ENCODE measurements around the gene EWSR1. TPM values are rescaled to one million over a fixed set of nuclear protein-coding genes. Genes with fewer than 3 reads are reported as not detected.

EWSR1 gene
- total and polyA plus RNA-seq, 2 donors (not counting 3 experiments of a cell fraction or from before 2014, with no cell fraction given) = 305 to 588 TPM

DNA sequence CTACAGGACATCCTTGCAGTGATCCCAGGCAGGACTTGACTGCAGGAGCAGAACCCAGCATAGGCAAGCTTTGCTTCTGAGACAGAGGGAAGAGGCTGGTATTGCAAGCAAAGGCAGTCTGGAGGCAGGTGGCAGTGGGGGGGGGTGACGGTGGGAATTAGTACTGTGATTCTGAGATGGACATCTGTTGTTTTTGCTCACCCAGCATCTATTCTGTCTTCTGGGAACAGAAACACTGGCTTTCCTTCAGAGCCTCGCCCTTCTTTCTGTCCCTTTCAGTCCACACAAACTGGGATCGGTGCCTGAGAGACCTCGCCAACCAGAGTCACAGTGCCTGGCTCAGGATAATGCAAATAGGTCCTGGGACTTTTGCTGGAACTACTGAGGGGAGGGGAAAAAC, 78.6 kb downstream of the EWSR1 start:
- no peaks in the 10 kb centered on the region for H3K27me3 ChIP-seq (ENCODE audit: control insufficient read depth in 2 of 2, insufficient read depth in 2 of 2, low read length in 2 of 2)
- intact Hi-C loops (cut with micrococcal nuclease) (no loop called here), dilution Hi-C loops (cut with MboI; ENCODE audit: extremely low pct_ligation_motif_present, low sequenced_read_pairs) (no loop called here)
- ChIA-PET POLR2A (no interaction called here), CTCF (interaction anchor here (1.3 to 2.9 kb wide), 2 partner anchors 12 to 30 kb away, joined by 3 to 9 read pairs; no protein-coding TSS in a partner anchor)
- H3K9me1 ChIP-seq (replicated peaks; ENCODE audit: control insufficient read depth, extremely low read depth, insufficient read depth, low read length) = no peaks in the 10 kb centered on the region
- no peak for FAIRE-seq
- no peaks in the 10 kb centered on the region for H3K4me1 ChIP-seq (ENCODE audit: control insufficient read depth, extremely low read depth, insufficient read depth, low read length)
- peaks cover 7 to 70% of the 10 kb centered on the region in 2 experiments for H3K36me3 ChIP-seq (ENCODE audit: control insufficient read depth in 2 of 2, extremely low read depth in 1 of 2, insufficient read depth in 2 of 2, low read length in 2 of 2)
- no peak overlapping the region for H3K4me2 ChIP-seq (ENCODE audit: insufficient read depth, low read length)
- no TSS peak for BruUV-seq (replicated peaks)
- H3K9me3 ChIP-seq (replicated peaks; ENCODE audit: control insufficient read depth, insufficient read depth, low read length) = no peaks in the 10 kb centered on the region
- H3K4me3 ChIP-seq (replicated peaks in 1 of 3; ENCODE audit: insufficient read depth in 1 of 3, low read depth in 1 of 3, low read length in 3 of 3) = no peak overlapping the region
- H4K20me1 ChIP-seq (replicated peaks; ENCODE audit: control insufficient read depth, extremely low read depth, insufficient read depth, low read length) = no peaks in the 10 kb centered on the region
- no peak overlapping the region for H2AFZ ChIP-seq (ENCODE audit: low read depth, low read length)
- no peak for DNase-seq (ENCODE audit: low read depth, low spot score)
- TF ChIP-seq EZH2 (IDR thresholded peaks at IDR 0.05; ENCODE audit: borderline replicate concordance, low read depth, low read length, severe bottlenecking) (no peak), GATA2 (IDR thresholded peaks at IDR 0.05; ENCODE audit: insufficient read depth, insufficient read length, low read depth, low read length) (no peak), POLR2AphosphoS5 (IDR thresholded peaks at IDR 0.05; ENCODE audit: insufficient read depth, low read depth, low read length) (no peak), POLR2A (IDR thresholded peaks at IDR 0.05; ENCODE audit: low read depth, low read length) (no peak), MYC (IDR thresholded peaks at IDR 0.05; ENCODE audit: low read depth, low read length) (no peak), JUN (IDR thresholded peaks at IDR 0.05; ENCODE audit: borderline replicate concordance, insufficient read depth, insufficient read length, low read depth) (no peak)
- TF ChIP-seq, protein P1, sequence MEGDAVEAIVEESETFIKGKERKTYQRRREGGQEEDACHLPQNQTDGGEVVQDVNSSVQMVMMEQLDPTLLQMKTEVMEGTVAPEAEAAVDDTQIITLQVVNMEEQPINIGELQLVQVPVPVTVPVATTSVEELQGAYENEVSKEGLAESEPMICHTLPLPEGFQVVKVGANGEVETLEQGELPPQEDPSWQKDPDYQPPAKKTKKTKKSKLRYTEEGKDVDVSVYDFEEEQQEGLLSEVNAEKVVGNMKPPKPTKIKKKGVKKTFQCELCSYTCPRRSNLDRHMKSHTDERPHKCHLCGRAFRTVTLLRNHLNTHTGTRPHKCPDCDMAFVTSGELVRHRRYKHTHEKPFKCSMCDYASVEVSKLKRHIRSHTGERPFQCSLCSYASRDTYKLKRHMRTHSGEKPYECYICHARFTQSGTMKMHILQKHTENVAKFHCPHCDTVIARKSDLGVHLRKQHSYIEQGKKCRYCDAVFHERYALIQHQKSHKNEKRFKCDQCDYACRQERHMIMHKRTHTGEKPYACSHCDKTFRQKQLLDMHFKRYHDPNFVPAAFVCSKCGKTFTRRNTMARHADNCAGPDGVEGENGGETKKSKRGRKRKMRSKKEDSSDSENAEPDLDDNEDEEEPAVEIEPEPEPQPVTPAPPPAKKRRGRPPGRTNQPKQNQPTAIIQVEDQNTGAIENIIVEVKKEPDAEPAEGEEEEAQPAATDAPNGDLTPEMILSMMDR (IDR thresholded peaks at IDR 0.05; ENCODE audit: extremely low read depth in 1 of 2, insufficient read depth in 1 of 2, low read depth in 1 of 2, low read length in 2 of 2) = no peak
- TF ChIP-seq, protein P2, sequence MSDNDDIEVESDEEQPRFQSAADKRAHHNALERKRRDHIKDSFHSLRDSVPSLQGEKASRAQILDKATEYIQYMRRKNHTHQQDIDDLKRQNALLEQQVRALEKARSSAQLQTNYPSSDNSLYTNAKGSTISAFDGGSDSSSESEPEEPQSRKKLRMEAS (IDR thresholded peaks at IDR 0.05; ENCODE audit: insufficient read depth, insufficient read length) = no peak
- H3K79me2 ChIP-seq (ENCODE audit: control insufficient read depth, insufficient read depth, low read length) = no peaks in the 10 kb centered on the region
- H3K9ac ChIP-seq (replicated peaks; ENCODE audit: extremely low read depth, insufficient read depth, low read length) = no peak overlapping the region
- no peak overlapping the region for H3K27ac ChIP-seq (ENCODE audit: insufficient read depth, low read depth, low read length)

Data from endothelial cell of umbilical vein (primary cell).